Measurements from ENCODE around the gene DPF1.

DPF1 gene

GRCh38 chr19:38163419-38164290, 60.4 kb downstream of the DPF1 start:
- no peak for DNase-seq (ENCODE audit: low read depth)

GRCh38 chr19:38162632-38163031, 61.4 kb downstream of the DPF1 start:
- no peak for DNase-seq (ENCODE audit: low read depth)

DNA sequence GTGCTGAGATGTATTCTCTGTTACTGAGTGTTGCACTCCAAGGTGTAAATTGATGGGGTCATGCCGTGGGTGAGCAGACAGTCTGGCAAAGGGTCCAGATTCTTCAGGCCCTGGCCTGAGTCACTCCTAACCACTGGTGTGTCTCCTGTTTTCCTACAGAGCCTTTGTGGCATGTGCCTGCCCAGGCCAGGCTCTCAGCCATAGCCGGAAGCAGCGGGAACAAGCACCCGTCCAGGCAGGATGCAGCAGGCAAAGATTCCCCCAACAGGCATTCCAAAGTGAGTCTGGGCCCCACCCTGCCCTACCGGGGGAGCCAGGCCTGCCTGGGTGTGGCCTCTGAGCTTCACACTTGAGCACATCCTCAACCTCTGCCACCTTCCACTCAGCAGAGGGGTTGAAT, 61.9 kb downstream of the DPF1 start:
- DNase-seq (ENCODE audit: low read depth), result no peak
